Measurements from ENCODE around the gene NUB1.

- no peak for TF ChIP-seq CTCF (IDR thresholded peaks at IDR 0.05)
- TF ChIP-seq POLR2A (IDR thresholded peaks at IDR 0.05), result no peak
These were observed 36.4 kb downstream of the NUB1 start for GRCh38 chr7:151378011-151378410.
